Type B pancreatic cell (in vitro differentiated cells): ENCODE results near the gene OVCH1. TPM values are rescaled to one million over a fixed set of nuclear protein-coding genes. Genes with fewer than 3 reads are reported as not detected.

Source experiments
- DNase-seq: peaks from one replicate; pipeline ENCODE4 v3.0.0; 2021; ENCODE audit warnings: mixed read lengths; ENCODE audit not compliant: unreplicated experiment; ENCODE audit errors: extremely low spot score
- H3K27ac Mint-ChIP-seq: 2 replicates; pipeline ENCODE4 v1.8.0; 2021; ENCODE audit warnings: mild to moderate bottlenecking, mixed read lengths
- H3K27me3 Mint-ChIP-seq: 2 replicates; pipeline ENCODE4 v1.8.0; 2021; ENCODE audit warnings: mixed read lengths
- H3K36me3 Mint-ChIP-seq: 2 replicates; pipeline ENCODE4 v1.8.0; 2021; ENCODE audit warnings: mixed read lengths
- H3K4me1 Mint-ChIP-seq: one replicate; pipeline ENCODE4 v1.8.0; 2021; ENCODE audit warnings: mixed read lengths; ENCODE audit not compliant: unreplicated experiment
- H3K4me3 Mint-ChIP-seq: 2 replicates; pipeline ENCODE4 v1.8.0; 2021; ENCODE audit warnings: mild to moderate bottlenecking, mixed read lengths
- H3K9me3 Mint-ChIP-seq: 2 replicates; pipeline ENCODE4 v1.8.0; 2021; ENCODE audit warnings: mixed read lengths
- CTCF ChIP-seq: fragments of 200-600 bp; sonication (generic); conservative IDR thresholded peaks from 2 replicates; pipeline ENCODE4 v1.5.0; 2021; ENCODE audit warnings: antibody characterized with exemption, mild to moderate bottlenecking
- total RNA-seq: library from RNA; stranded (reverse); gene quantifications from 2 replicates; pipeline ENCODE4 v1.2.1, GENCODE V29; 2021; ENCODE audit warnings: low replicate concordance

The OVCH1 gene
- total RNA-seq, 1 donor from 2014 or later = 1.0 TPM

- Mint-ChIP-seq H3K4me1 (no peaks in the 10 kb centered on the region), H3K27me3 (no peaks in the 10 kb centered on the region), H3K4me3 (no peak overlapping the region), H3K9me3 (no peaks in the 10 kb centered on the region), H3K27ac (no peak overlapping the region), H3K36me3 (peaks cover 28% of the 10 kb centered on the region)
- TF ChIP-seq CTCF = no peak
- DNase-seq = no peak
Measured at GRCh38 chr12:29543036-29543435, 45.5 kb upstream of the OVCH1 start.

GRCh38 chr12:29537298-29537697, 39.8 kb upstream of the OVCH1 start:
- Mint-ChIP-seq H3K4me1 (no peaks in the 10 kb centered on the region), H3K27me3 (no peaks in the 10 kb centered on the region), H3K36me3 (peaks cover 23% of the 10 kb centered on the region), H3K9me3 (no peaks in the 10 kb centered on the region), H3K4me3 (no peak overlapping the region), H3K27ac (no peak overlapping the region)
- no peak for TF ChIP-seq CTCF
- DNase-seq = no peak

GRCh38 chr12:29534935-29535334, 37.4 kb upstream of the OVCH1 start:
- no peak for TF ChIP-seq CTCF
- no peaks in the 10 kb centered on the region for H3K4me1 Mint-ChIP-seq
- no peak overlapping the region for H3K27ac Mint-ChIP-seq
- H3K36me3 Mint-ChIP-seq = peaks cover 33% of the 10 kb centered on the region
- H3K4me3 Mint-ChIP-seq = no peak overlapping the region
- no peaks in the 10 kb centered on the region for H3K27me3 Mint-ChIP-seq
- H3K9me3 Mint-ChIP-seq = no peaks in the 10 kb centered on the region
- no peak for DNase-seq

- H3K36me3 Mint-ChIP-seq = peaks cover 29% of the 10 kb centered on the region
- no peak overlapping the region for H3K4me3 Mint-ChIP-seq
- no peak for TF ChIP-seq CTCF
- no peaks in the 10 kb centered on the region for H3K9me3 Mint-ChIP-seq
- H3K27ac Mint-ChIP-seq = no peak overlapping the region
- no peak for DNase-seq
- H3K4me1 Mint-ChIP-seq = no peaks in the 10 kb centered on the region
- no peaks in the 10 kb centered on the region for H3K27me3 Mint-ChIP-seq
Measured at GRCh38 chr12:29533815-29534489, 36.5 kb upstream of the OVCH1 start.

- Mint-ChIP-seq H3K36me3 (peaks cover 29% of the 10 kb centered on the region), H3K27ac (no peak overlapping the region), H3K4me3 (no peak overlapping the region), H3K27me3 (no peaks in the 10 kb centered on the region), H3K4me1 (no peaks in the 10 kb centered on the region), H3K9me3 (no peaks in the 10 kb centered on the region)
- DNase-seq = no peak
- TF ChIP-seq CTCF = no peak
Measured at GRCh38 chr12:29531471-29531870, 34.0 kb upstream of the OVCH1 start.
